ENCODE data around the gene MAN2B2. TPM values are rescaled to one million over a fixed set of nuclear protein-coding genes. Genes with fewer than 3 reads are reported as not detected.

Gene MAN2B2
- total RNA-seq, 1 donor from 2014 or later = 35.1 TPM

DNA sequence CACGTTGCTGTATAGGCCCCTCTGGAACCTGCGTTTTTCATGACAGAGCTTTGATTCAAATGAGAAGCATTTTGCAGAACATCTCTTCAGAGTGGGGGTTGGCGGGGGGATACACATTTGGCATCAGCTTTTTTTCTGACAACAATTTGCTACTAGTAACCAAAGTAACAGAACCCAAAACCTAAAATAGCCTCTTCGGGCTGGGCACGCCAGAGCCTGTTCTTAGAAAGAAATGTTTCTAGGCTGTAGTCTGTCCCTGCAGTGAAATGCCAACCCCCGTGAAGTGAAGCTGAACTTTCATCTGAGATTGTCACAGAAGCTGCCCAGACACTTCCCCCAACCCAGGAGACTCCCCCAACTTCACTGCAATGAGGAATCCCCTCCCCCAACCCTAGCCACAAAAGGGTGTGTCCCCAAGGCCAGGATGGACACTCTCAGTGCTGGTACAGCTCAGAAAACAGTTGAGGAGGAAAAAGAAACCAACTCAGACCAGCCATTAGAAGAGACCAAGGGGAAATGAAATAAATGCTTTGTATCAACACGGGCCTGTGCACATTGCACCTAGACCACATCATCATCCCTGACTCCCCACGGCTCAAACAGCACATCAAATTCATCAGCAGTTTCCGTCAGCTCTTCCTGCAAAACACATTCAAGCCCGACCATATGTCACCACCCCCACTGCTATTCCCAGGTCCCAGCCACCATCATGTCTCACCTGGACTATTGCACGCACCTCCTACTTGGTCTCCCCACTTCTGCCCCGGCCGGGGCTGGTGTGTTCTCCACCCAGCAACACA lies 8.4 kb upstream of the MAN2B2 start:
- intact Hi-C loops (cut with micrococcal nuclease) = no loop called here

DNA sequence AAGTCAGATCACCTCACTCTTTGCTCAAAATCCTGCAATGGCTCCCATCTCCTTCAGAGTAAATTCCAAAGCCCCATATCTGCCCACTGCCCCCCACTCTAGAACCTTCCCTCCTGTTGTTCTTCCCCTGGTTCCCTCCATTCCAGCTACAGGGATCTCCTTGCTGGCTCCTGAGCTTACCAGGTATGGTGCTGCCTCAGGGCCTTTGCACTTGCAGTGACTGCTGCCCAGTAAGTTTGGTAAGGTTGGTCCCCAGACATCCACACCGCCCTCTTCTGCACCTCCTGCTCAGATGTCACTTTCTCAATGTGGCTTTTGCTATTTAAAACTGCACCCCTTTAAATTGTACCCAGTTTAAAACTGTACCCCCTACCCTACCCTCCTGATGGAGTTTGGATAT lies 7.8 kb upstream of the MAN2B2 start:
- intact Hi-C loops (cut with micrococcal nuclease) = no loop called here

DNA sequence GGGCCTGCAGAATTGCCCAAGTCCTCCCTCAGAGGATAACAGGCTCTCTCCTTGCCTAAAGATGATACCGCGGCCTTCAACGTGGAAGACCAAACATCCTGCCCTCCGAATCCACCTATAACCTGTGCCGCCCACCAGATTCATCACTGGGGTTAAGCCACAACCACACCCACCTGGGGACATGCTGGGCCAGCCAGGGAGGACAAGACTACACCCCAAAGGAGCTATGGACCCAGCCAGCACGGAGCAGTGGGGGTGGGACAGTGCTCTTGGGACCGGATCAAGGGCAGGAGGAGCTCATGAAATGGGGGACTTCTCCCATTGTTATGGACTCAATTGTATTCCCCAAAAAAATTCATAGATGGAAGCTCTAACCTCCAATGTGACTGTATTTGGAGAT lies 6.8 kb upstream of the MAN2B2 start:
- intact Hi-C loops (cut with micrococcal nuclease) = no loop called here

DNA sequence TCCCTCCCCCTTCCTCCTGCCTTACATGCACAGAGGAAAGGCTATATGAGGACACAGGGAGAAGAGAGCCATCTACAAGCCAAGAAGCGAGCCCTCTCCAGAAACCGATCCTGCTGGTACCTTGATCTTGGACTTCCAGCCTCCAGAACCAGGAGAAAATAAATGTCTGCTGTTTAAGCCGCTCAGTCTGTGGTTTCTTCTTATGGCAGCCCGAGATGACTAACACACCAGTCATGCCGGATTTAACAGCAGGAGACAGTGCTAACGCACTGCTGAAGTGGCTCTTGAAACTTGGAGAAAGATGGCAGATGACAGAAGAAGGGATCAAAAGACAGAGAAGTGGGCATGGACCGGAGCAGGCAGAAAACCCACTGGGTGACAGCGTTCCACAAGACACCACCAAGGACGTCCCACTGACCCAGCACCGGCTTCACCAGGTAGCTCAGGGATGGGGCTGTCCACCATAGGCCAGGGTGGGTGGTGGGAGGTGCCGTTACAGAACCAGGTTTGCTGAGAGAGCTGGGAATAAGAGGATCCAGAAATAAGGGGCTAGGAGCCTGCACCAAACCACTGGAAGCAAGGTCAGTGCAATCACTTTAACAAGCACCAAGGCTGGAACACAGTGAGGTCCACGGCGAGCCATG lies 6.2 kb upstream of the MAN2B2 start:
- intact Hi-C loops (cut with micrococcal nuclease) = no loop called here

DNA sequence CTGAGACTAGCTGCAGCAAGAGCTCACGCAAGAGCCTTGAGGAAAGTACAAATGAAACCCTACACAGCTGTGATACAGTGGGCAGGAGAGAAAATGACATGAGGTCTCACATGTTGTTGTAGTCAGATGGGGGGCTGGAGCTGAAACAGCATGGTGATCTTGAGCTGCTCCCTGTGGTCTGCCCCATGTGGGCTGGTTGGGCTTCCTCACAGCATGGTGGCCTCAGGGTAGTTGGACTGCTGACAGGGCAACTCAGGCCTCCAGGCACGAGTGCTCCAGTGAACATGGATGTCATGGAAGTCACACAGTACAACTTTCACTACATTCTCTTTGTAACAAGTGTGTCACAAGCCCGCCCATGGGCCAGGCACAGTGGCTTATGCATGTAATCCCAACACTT lies 3.4 kb upstream of the MAN2B2 start:
- intact Hi-C loops (cut with micrococcal nuclease) = loop anchor here (10.0 kb wide), 1 partner anchor 413 kb away; no protein-coding TSS in a partner anchor

DNA sequence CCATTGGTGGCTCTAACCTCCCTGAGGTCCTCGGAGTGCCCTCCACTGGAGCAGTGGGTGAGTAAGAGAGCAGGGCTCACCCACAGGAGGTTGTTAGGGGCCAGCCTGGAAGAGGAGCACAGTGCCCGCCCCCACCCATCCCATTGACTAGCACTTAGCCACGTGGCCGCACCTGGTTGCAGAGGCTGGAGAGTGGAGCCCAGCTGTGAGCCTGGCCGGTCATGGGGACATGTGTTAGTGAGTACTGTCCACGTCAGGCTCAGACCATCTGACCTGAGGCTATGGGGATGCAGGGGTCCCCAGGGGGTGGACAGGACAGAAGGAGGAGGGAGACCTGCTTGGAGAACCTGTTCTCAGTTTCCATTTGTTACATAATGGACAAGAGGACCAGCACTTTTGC lies 1.4 kb upstream of the MAN2B2 start:
- intact Hi-C loops (cut with micrococcal nuclease) = loop anchor here (10.0 kb wide), 1 partner anchor 411 kb away; no protein-coding TSS in a partner anchor

DNA sequence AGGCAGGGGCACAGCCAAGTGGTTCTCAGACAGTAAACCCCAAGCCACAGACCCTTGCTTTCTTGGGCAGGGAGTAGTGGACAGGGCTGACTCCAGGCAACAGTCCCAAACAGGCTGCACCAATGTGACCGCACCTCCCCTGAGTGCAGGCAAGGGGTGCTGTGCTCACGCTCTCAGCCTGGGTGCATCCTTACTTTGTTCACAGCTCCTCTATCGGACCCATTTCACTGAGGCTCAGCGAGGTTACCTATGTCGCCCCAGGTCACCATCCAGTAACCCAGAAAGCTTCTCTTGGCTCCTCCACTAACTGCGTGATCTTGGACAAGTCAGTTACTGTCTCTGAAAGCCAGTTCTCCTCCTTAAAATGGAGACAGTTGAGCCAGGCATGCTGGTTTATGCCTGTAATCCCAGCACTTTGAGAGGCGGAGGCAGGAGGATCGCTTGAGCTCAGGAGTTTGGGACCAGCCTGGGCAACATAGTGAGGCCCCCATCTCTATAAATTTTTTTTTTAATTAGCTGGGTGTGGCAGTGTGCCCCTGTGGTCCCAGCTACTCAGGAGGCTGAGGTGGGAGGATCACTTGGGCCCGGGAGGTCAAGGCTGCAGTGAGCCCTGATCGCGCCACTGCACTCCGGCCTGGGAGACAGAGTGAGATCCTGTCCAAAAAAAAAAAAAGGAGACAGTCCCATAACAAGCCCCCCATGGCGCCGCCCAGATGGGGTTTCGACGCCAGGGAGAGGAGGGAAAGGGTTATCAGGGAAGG lies 823 bp upstream of the MAN2B2 start:
- intact Hi-C loops (cut with micrococcal nuclease) = loop anchor here (2.0 to 10.0 kb wide), 3 partner anchors 135 to 411 kb away; partner anchors contain the start of genes KIAA0232 and MRFAP1L1

DNA sequence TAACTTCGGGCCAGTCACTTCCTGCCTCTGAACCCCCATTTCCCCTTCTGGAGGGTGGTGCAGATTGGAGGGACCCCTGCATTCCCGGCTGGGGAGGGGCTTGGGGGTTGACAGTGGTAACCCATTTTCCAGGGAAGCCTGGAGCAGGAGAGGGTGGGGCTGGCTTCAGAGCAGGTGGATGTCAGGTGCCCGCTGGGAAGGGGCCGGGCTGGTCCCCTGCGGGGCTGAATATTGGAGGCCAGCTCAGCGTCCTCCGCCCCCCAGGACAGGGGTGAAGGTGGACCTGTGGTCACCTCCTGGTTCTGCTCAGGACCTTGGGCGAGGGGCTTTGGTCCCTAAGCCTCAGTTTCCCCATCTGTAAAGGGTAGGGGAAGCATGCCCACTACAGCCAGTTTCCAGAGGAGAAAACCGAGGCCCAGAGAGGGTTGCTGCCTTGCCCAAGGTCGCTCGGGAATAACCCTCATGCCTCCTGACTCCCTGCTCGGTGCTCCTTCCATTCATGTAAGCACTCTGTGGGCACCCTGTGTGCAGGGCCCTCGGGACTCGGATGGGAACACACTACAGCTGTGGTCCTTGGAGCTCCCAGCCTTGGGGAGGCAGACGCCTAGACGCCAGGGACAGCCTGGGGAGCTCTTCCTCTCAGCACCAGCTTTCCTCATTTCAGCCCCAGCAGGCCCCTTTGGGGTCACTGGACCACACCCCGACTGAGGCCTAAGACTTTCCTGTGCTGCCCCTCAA lies 683 bp downstream of the MAN2B2 start:
- intact Hi-C loops (cut with micrococcal nuclease) = loop anchor here (1.0 to 10.0 kb wide), 7 partner anchors 29 to 528 kb away; partner anchors contain the start of genes GRPEL1, KIAA0232, MRFAP1 and MRFAP1L1

DNA sequence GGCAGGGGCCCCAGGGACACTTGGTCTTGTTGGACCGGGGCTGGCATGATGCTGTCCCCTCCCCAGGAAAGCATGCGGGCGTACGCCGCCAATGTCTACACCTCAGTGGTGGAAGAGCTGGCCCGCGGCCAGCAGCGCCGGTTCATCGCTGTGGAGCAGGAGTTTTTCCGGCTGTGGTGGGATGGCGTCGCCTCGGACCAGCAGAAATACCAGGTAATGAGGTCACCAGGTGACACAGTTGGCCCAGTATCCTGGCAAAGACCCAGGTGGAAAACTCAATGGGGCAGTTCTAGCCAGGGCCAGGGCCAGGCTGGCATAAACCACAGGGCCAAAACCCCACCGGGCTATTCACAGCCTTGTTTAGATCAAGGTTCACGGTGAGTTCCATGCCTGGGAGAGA lies 1.5 kb downstream of the MAN2B2 start:
- intact Hi-C loops (cut with micrococcal nuclease) = loop anchor here (10.0 kb wide), 1 partner anchor 408 kb away; no protein-coding TSS in a partner anchor

DNA sequence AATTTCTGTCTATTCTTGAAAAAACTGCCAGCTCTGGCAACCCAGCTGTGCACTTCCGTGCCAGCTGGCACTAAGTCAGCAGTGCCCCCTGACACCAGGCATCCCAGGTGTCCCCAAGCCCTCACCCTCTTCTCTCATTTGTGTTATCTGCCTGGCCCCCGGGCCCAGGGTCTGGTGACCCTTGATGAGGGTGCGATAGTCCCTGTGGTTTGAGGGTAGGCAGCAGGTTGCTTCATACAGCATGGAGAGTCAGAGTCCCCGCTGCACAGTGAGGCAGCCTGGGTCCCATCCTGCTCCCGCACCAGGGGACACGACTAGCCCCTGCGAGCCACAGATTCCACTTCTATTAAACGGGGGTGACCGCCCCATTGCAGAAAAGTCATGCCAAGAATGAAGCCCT lies 1.9 kb downstream of the MAN2B2 start:
- intact Hi-C loops (cut with micrococcal nuclease) = loop anchor here (10.0 kb wide), 1 partner anchor 408 kb away; no protein-coding TSS in a partner anchor

DNA sequence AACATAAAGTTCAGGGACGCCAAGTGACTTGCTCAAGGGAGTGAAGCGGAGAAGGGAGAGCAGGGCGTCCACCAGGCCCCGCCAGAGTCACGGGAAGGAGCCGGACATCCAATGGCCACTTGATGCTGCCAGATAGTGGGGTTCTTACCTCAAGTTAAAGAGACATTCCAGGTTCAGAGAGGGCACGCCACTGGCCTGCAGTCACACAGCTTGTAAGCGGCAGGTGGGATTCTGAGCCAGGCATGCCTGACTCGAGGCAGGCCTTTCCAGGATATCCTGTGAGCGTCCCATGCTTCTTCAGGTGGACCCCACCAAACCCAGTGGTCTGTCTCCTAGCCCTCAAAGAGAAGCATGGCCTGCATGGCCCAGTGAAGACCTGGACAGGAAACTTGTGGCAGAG lies 2.4 kb downstream of the MAN2B2 start:
- intact Hi-C loops (cut with micrococcal nuclease) = loop anchor here (10.0 kb wide), 1 partner anchor 407 kb away; no protein-coding TSS in a partner anchor

DNA sequence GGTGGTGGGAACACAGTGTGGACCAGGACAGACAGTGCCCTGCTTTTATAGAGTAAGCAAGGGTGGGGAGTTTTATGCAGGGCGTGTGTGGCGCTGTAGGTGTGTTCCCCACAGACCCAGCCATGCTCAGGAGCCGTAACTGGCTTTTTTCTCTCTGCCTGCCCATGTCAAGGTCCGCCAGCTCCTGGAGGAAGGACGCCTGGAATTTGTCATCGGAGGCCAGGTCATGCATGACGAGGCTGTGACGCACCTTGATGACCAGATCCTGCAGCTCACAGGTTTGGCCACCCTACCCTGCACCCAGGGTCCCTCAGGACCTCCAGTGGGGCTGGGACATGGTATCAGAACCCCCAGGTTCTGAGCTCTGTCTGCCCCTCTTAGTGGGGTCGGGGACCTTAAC lies 3.2 kb downstream of the MAN2B2 start:
- intact Hi-C loops (cut with micrococcal nuclease) = loop anchor here (10.0 kb wide), 1 partner anchor 407 kb away; no protein-coding TSS in a partner anchor

DNA sequence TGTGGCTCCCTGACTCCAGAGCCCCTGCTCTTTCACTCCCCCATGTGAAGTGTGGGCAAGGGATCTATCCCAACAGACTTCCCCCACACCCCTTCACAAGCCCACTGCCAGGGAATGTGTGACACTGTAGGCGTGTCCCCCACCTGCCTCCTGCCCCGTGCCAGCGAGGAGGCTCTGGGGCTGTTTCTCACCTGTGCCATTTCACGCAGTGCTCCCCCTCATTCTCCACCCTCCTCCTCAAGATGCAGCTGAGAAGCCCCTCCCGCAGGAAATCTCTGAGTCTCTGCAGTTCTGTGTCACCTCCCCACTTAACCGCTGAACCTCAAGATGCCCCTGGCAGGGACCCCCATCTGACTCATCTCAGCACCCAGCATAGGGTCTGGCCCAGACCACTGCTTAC lies 5.4 kb downstream of the MAN2B2 start:
- intact Hi-C loops (cut with micrococcal nuclease) = no loop called here

DNA sequence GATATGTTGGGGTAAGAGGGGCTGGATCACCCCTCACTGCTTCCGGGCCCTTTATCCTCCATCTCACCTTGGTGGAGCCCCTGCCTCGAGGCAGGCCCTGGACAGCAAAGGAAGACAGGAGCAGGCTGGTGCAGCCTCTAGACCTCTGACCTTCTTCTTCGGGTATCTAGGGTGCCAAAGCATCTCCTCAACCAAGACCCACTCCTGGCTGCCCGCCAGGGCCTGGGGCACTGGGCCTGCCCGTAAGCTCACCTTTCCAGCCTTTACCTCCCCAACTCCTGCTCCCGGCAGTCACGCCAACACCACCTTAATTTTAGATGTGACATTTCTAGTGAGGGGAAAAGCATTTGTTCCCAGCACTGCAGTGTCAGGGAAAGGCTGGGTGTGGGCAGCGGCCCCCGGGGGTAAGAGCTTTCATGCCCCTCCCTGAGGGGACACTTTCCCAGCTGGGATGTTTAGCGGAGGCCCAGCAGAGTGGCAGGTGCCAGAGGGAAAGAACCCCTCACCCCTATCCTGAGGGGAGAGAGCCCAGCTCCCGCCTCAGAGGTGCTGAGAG lies 6.7 kb downstream of the MAN2B2 start:
- intact Hi-C loops (cut with micrococcal nuclease) = no loop called here

DNA sequence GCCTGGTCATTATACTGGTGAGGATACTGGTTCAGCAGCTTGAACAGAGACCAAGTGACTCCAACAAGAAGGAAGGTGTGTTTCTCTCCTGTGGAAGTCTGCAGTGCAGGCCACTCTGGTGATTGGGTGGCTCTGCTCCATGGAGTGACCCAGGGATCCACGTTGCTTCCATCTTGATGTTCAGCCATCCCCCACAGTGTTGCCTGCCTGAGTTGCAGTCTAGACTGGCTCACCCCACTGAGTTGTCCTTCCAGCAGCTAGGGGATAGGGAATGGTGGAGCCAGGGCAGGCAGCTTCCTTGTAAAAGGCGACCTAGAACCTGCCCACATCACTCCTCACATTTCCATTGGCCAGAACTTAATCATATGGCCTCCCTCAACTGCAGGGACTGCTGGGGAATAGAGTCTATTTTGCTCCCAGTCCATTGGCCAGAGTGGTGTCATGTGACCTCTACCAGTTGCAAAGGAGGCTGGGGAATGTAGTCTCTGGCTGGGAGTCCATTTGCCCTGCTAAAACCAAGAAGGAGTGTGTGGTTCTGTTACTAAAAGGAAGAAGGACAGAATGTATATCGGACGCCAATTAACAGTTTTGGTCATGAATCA lies 8.0 kb downstream of the MAN2B2 start:
- intact Hi-C loops (cut with micrococcal nuclease) = no loop called here

DNA sequence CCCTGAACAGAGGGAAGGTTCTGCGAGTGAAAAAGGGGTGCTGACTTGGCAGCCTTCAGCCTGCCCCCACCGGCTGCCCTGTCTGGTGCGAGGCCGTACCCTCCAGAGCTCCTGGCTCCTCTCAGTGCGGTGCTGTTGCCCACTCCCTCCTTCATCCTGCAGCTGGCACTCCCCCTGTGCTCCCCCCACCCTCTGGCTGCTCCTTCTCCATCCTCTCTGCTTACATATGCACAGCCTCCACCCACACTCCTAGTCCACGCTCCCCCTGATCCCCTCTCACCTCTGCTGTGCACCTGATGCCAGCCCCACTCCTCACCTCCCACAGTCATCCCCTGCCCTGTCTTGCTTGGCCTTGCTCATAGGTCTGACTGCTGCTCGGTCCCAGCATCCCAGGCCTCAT lies 9.9 kb downstream of the MAN2B2 start:
- intact Hi-C loops (cut with micrococcal nuclease) = no loop called here

DNA sequence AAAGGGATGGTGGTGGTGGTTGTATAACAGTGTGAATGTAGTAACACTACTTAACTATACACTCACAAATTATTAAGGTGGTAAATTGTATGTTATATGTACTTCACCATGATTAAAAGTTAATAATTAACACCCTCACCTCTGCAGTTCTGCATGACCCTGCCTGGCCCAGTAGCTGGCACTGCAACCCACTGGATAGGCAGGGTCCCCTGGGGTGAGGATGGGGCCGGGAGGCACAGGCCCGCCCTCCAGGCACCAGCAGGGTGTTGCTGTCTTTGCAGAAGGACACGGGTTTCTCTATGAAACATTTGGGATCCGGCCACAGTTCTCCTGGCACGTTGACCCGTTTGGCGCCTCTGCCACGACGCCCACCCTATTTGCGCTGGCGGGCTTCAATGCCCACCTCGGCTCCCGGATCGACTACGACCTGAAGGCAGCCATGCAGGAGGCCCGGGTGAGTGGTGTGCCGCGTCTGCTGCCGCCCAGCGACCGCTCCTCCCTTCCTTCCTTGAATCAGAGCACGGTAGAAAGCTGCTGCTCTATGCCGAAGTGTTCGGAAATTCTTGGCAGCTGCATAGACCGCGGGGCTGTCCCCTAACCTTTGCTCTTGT lies 11.8 kb downstream of the MAN2B2 start:
- intact Hi-C loops (cut with micrococcal nuclease) = no loop called here

DNA sequence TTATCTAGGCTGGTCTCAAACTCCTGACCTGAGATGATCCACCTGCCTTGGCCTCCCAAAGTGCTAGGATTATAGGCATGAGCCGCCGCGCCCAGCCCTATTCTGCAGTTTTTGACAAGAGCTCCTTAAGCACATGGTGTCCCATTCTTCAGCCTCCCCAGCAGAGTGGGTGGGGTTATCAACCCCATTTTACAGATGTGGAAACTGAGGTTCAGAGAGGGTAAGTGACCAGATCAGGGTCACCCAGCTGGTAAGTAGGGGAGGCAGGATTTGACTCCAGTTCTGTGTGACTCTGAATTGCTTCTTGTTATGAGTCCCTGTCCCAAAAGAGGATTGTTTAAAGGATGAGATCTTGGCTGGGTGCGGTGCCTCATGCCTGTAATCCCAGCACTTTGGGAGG lies 14.5 kb downstream of the MAN2B2 start:
- intact Hi-C loops (cut with micrococcal nuclease) = no loop called here

DNA sequence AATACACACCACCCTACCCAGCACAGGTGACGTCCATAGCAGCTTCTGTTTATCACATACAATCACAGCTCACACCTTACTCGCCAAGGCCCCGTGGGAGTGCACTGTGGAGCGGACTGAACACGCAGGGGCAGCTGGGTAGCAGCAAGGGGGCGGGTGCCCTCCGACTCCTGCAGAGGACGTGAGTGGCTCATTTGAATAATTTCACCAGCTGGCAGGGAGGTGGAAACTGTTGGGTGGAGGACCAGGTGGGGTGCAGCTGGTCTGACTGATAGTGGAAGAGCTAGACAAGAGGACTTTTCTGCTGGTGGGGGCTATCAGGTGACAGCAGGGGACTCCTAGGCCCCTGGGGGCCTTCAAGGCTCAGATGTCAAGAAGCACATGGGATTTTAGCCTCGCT lies 16.3 kb downstream of the MAN2B2 start:
- intact Hi-C loops (cut with micrococcal nuclease) = no loop called here

DNA sequence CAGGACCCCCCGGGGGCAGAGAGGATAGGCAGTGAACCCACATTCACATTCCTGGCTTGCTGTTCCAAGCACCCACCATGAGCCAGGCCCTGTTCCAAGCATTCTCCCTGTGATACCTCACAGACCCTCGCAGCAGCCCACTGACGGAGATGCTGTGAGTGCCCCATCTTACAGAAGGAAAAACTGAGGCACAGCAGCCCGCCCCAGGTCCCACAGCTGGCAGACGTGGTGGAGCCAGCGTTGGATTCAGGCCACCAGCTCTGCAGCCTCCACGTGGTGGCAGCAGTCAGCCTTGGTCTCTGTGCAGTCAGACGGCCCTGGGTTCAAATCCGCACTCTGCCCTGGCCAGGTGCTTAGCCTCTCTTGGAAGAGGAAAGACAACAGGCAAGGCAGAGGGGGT lies 16.8 kb downstream of the MAN2B2 start:
- intact Hi-C loops (cut with micrococcal nuclease) = no loop called here
